ENCODE measurements around the gene PRTG. TPM values are rescaled to one million over a fixed set of nuclear protein-coding genes. Genes with fewer than 3 reads are reported as not detected.

Gene PRTG
- total and polyA plus RNA-seq, 12 donors: 0.40 to 4.3 (median 2.8) TPM

DNA sequence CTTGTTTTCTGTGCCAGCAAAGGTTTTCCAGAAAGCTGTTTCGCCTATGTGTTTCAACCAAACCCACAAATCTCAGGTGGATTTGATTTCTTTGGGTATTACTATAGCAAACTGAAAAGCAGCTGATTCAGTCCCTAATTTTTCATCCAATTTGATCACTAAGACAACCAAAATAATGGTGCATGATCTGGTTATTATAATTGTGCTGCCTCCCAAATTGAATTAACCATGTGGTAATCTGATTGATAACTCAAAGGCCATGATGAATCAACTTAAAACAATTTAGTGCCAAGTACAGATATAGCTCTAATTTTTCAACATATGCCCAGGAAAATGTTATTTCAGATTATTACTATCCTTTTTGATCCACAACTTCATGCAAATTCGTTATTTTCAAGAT lies 30.6 kb downstream of the PRTG start:
- DNase-seq: no peak
- Histone ChIP-seq H3K27me3 (no peaks in the 10 kb centered on the region), H3K36me3 (replicated peaks in 1 of 2) (no peaks in the 10 kb centered on the region), H3K4me1 (replicated peaks in 1 of 2) (no peaks in the 10 kb centered on the region), H3K9me3 (replicated peaks in 1 of 3) (no peaks in the 10 kb centered on the region), H3K4me3 (no peak overlapping the region), H3K27ac (no peak overlapping the region)
- intact Hi-C loops (cut with DNase I): no loop called here
- no peak for TF ChIP-seq POLR2A (IDR thresholded peaks at IDR 0.05)
- TF ChIP-seq, protein P1, sequence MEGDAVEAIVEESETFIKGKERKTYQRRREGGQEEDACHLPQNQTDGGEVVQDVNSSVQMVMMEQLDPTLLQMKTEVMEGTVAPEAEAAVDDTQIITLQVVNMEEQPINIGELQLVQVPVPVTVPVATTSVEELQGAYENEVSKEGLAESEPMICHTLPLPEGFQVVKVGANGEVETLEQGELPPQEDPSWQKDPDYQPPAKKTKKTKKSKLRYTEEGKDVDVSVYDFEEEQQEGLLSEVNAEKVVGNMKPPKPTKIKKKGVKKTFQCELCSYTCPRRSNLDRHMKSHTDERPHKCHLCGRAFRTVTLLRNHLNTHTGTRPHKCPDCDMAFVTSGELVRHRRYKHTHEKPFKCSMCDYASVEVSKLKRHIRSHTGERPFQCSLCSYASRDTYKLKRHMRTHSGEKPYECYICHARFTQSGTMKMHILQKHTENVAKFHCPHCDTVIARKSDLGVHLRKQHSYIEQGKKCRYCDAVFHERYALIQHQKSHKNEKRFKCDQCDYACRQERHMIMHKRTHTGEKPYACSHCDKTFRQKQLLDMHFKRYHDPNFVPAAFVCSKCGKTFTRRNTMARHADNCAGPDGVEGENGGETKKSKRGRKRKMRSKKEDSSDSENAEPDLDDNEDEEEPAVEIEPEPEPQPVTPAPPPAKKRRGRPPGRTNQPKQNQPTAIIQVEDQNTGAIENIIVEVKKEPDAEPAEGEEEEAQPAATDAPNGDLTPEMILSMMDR (IDR thresholded peaks at IDR 0.05): no peak
- WGBS, 4 donors: 73 to 91% (median 86%) methylated on average over 2 of the region's 2 CpGs

DNA sequence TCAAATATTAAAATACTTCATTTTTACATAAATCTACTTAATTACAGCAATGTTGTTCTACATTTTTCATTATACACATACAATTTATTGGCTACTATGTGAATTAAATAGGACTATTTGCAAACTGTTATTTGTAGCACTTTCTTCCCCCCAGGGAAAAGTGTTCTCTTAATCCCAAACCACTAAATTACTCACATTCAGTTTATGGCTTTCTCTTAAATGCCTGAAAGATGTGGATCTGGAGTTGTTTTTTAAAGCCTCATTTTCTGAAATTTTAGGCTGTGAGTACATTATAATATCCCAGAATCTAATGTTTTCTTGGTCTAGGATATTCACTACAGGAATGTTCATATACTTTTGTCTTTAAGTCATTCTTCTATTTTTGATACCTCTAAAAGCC lies 32.7 kb downstream of the PRTG start:
- Histone ChIP-seq H3K27ac (no peak overlapping the region), H3K4me3 (no peak overlapping the region), H3K27me3 (no peaks in the 10 kb centered on the region), H3K4me1 (replicated peaks in 1 of 2) (no peaks in the 10 kb centered on the region), H3K9me3 (replicated peaks in 1 of 3) (no peaks in the 10 kb centered on the region), H3K36me3 (replicated peaks in 1 of 2) (no peaks in the 10 kb centered on the region)
- TF ChIP-seq, protein P1 (IDR thresholded peaks at IDR 0.05): no peak
- no peak for TF ChIP-seq POLR2A (IDR thresholded peaks at IDR 0.05)
- intact Hi-C loops (cut with DNase I): no loop called here
- no peak for DNase-seq

DNA sequence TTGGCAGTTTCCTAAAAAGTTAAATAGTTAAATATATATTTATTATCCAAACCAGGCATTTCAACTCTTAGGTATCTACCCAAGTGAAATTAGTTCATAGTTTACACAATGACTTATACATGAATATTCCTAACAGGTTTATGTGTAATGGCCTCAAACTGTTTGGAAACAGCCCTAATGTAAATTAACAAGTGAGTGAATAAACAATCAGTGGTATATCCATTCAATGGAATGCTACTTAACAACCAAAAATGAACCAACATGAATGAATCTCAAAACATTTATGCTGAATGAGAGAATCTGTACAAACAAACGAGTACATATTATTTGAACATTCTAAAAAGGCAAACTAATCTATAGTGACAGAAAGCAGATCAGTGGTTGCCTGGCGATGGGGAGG lies 33.5 kb downstream of the PRTG start:
- TF ChIP-seq, protein P1 (IDR thresholded peaks at IDR 0.05): no peak
- no peak for TF ChIP-seq POLR2A (IDR thresholded peaks at IDR 0.05)
- no peak overlapping the region for H3K27ac ChIP-seq
- WGBS, 4 donors: 44 to 85% (median 48%) methylated on average over 1 to 2 of the region's 2 CpGs
- no peak for DNase-seq
- no peaks in the 10 kb centered on the region for H3K36me3 ChIP-seq (replicated peaks in 1 of 2)
- H3K9me3 ChIP-seq (replicated peaks in 1 of 3): no peaks in the 10 kb centered on the region
- intact Hi-C loops (cut with DNase I): no loop called here
- H3K4me1 ChIP-seq (replicated peaks in 1 of 2): no peaks in the 10 kb centered on the region
- H3K4me3 ChIP-seq: no peak overlapping the region
- H3K27me3 ChIP-seq: no peaks in the 10 kb centered on the region

DNA sequence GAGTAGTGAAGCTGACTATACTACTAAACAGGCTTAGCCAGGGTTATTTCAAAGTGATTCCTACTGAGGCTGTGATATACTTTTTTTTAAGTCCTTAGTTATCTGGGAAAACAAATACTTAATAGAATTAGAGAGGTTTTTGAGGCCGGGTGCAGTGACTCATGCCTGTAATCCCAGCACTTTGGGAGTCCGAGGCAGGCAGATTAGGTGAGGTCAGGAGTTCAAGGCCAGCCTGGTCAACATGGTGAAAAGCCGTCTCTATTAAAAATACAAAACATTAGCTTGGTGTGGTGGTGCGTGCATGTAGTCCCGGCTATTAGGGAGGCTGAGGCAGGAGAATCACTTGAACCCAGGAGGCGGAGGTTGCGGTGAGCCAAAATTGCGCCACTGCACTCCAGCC lies 34.2 kb downstream of the PRTG start:
- no peaks in the 10 kb centered on the region for H3K27me3 ChIP-seq
- intact Hi-C loops (cut with DNase I): no loop called here
- H3K27ac ChIP-seq: no peak overlapping the region
- TF ChIP-seq POLR2A (IDR thresholded peaks at IDR 0.05): no peak
- TF ChIP-seq, protein P1 (IDR thresholded peaks at IDR 0.05): no peak
- no peak overlapping the region for H3K4me3 ChIP-seq
- no peaks in the 10 kb centered on the region for H3K4me1 ChIP-seq (replicated peaks in 1 of 2)
- DNase-seq: peak in 1 of 7 donors; percentile 10
- WGBS, 4 donors: 73 to 80% (median 78%) methylated on average over 8 of the region's 8 CpGs
- no peaks in the 10 kb centered on the region for H3K9me3 ChIP-seq (replicated peaks in 1 of 3)
- H3K36me3 ChIP-seq (replicated peaks in 1 of 2): no peaks in the 10 kb centered on the region

Data from adrenal gland (tissue), 12 donors.